Activated gamma-delta T cell treated with Interleukin-2 at 50 U/mL for 16 hours (primary cell): ENCODE data around the gene PIGX.

Source experiments
- DNase-seq: peaks from one replicate; pipeline ENCODE4 v3.0.0-alpha.2; 2020

PIGX gene

GRCh38 chr3:196763179-196763578, 51.0 kb downstream of the PIGX start:
- no peak for DNase-seq

GRCh38 chr3:196765454-196765853, 53.3 kb downstream of the PIGX start:
- DNase-seq = no peak

GRCh38 chr3:196771067-196771466, 58.9 kb downstream of the PIGX start:
- DNase-seq = no peak

GRCh38 chr3:196772102-196772501, 59.9 kb downstream of the PIGX start:
- no peak for DNase-seq

- no peak for DNase-seq
These were observed 60.7 kb downstream of the PIGX start for GRCh38 chr3:196772897-196773296.

- DNase-seq = no peak
These were observed 62.1 kb downstream of the PIGX start for GRCh38 chr3:196774191-196774820.

- no peak for DNase-seq
These were observed 62.8 kb downstream of the PIGX start for GRCh38 chr3:196774848-196775422.

- DNase-seq = no peak
These were observed 63.8 kb downstream of the PIGX start for GRCh38 chr3:196775938-196776337.

- DNase-seq = no peak
These were observed 65.7 kb downstream of the PIGX start for GRCh38 chr3:196777836-196778235.

GRCh38 chr3:196778755-196779154, 66.6 kb downstream of the PIGX start:
- no peak for DNase-seq

GRCh38 chr3:196782511-196782910, 70.3 kb downstream of the PIGX start:
- DNase-seq = no peak
